NCI-H1417 treated with DMSO at 0.1 percent for 48 hours (cell line): ENCODE data around the gene ABCB1.
"Not testable (repeated sequence)": the region's sequence is repeated elsewhere in the genome, so short reads cannot be mapped to it uniquely, and the experiment has no call there.

ENCODE experiments used
- DNase-seq: peaks from one replicate; lab custom pipeline; 2025; lab: John Stamatoyannopoulos, UW

ABCB1 gene

DNA sequence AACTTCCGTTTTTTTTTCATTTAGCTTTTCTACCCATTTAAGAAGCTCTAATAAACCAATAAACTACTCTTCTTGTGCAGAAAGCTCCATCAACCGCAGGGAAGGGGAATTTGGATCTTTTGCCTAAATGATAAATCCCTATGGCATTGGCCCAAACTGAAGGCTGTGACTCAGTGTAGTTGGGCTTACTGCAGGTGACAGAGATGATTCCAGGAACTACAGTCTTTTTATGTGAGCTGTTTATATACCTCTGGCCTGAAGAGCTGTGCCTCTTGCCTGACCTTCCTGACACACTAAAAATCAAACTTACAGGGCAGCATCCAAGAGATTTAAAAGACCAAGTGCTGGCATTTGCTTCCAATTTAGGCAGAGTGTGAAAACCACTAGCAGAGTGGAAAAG is 25.2 kb downstream of the ABCB1 start:
- DNase-seq: no peak

DNA sequence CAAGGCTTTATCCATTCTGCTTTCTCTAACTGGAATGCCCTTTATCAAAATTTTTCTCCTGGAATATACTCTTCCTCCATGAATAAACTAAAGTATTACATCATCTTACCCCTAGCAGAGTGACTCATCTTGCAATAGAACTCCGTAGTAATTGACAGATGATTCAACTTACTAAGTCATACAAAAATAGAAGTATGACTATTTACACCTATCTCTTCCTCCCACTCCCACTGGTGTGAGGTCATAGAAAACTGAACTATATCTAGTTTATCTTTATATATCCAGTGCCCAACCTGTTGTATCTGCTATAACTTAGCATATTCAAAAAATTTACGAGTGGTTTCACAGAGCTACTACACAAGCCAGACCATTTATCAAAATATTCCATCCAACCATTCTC is 26.1 kb downstream of the ABCB1 start:
- no peak for DNase-seq

DNA sequence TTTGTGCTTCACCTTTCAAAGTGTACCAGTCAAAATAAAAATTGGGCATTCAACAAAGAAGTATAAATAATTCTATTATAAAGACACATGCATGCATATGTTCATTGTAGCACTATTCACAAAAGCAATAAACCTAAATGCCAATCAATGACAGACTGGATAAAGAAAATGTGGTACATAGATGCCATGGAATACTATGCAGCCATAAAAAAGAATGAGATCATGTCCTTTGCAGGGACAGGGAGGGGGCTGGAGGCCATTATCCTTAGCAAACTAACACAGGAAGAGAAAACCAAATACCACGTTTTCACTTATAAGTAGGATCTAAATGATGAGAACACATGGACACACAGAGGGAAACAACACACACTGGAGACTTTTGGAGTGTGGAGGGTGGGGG is 28.2 kb downstream of the ABCB1 start:
- DNase-seq: not testable (repeated sequence)

DNA sequence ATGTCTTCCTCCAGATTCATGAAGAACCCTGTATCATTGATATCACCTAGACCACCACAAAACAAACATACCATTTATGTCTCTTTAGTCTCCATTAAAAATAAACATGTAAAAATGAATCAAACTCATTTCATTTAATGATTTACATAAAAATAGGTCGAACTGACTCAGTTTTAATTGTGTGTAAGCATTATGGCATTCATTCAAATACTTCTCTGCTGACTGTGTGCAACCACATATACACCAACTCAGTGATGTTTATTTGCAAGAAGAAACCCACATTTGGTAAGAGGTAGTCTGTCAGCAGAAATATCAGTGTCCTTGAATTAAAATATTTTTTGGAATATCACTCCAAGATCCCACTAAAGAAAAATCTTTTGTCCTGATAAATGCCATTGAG is 30.5 kb downstream of the ABCB1 start:
- DNase-seq: no peak

DNA sequence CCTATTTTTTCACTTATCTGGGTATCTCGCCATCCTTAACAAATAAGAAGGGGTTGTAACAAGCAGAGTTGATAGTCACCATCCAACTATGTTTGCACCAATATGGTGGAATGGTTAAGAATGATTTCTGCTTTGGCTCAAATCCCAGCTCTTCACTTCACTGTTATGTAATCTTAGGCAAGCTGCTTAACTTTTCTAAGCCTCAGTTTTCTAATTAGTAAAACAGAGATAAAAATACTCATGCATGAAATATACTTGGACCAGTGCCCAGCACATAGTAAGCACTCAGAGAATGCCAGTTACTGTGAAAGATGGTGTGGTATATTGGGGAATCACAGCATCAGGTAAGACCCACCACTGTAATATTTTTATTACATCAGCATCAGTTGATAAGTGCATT is 33.6 kb downstream of the ABCB1 start:
- no peak for DNase-seq

DNA sequence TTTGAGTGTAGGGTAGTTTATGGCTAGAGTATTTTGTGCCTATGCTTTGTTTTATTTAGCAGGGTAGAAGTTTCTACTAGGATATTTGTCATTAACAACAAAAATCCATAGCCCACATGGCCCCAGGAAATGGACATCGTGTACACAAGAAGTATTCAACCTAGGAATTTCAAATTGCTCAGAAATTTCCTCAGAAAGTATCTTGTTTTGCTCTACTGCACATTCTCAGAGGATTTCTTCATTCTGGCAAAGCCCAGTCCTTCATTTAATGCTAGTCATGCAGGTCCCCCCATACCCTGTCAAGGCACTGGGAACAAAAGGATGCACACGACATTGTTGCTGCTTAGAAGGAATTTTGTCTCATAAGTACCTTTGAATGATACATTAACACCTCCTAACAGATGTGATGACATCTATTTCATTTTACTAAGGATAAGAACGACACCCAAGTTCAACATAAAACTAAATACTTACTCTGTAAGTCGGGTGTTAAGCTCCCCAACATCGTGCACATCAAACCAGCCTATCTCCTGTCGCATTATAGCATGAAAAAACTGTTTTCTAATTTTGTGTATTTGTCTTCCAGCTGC is 34.3 kb downstream of the ABCB1 start:
- DNase-seq: no peak

DNA sequence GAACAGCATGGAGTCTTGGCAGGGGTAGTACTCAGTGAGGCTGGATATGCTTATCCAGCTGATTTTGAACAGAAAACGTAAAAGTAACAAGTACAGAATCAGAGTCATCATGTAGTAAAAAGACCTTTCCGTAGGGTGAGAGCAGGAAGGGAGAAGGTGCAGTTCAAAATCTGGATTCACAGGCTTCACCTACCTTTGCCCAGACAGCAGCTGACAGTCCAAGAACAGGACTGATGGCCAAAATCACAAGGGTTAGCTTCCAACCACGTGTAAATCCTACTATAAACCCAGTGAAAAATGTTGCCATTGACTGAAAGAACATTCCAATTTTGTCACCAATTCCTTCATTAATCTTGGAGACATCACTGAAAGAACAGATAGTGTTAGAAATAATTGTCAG is 34.8 kb downstream of the ABCB1 start:
- no peak for DNase-seq

DNA sequence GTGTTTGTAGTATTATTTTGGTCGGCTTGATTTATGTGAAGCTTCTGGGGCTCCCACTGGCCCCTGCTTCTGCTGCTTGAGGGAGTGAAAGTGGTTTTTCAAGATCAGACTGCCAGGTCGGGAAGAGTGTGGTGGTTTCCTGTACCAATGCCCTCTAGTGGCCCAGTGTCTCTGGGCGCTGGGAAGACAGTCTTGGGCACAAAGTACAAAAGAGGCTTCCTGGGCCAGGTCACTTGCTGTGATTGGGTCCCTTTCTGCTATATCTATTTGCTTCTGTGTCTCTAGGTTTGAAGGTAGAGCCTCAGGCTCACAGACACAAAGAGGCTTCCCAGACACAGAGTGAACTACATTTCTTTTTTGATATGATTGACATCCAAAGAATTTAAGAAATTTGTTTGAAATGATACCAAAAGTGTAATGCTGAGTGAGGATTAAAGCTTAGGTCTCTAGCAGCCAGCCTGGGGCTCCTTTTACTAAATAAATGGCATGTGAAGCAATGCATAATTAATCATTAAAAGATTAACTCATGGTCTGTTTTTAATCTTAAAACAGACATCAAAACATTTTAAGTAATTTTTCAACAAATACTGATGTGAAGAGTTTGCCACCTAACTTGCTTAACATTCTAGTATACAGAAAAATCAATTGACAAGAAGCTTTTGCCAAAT is 36.3 kb downstream of the ABCB1 start:
- DNase-seq: no peak

DNA sequence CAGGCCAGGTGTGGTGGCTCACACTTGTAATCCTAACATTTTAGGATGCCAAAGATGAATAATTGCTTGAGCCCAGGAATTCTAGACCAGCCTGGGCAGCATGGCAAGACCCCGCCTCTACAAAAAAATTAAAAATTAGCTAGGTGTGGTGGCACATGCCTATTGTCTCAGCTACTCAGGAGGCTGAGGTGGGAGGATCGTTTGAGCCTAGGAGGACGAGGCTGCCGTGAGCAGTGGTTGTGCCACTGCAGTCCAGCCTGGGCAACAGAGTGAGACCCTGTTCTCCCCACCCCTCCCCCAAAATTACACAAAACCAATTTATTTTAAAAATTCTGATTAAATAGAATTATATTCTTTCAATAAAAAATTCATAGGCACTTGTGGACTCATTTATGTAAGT is 39.0 kb downstream of the ABCB1 start:
- DNase-seq: no peak

DNA sequence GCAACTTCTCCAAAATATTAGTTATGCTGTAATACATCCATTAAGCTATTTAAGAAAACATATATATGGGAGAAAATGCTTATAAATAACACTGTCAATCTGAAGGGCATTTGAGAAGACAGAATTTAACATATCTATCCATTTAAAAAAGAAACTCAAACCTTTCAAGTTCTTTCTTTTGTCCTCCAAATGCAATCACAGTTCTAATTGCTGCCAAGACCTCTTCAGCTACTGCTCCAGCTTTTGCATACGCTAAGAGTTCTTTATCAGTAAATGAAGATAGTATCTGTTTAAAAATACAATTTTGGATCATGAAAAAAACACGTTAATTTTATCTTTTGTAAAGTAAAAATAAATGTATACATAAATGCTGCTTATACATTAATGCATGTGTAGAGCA is 39.6 kb downstream of the ABCB1 start:
- DNase-seq: no peak

DNA sequence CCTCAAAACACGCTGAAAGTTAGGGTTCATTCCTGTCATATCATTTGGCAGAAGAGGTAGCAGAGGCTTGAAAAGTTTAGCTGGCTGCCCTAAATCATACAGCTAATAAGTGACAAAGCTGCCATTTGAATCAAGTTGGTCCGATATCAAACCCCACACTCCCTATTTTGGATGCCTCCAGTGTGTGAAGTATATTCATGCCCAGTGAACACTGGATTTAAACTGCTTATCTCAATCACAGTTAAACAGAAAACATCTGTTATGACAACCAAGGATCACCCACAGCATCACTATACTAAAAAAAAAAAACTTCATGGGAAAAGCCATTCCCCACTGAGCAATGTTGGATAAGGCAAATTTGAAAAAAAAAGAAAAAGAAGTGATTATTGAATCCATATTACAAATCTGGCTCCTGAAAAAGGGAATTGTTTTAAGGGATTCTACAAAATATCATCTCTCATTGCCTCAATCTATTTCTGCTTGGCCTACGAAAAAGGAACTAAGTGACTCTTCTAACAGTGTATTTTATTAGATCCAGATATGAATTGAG is 48.3 kb downstream of the ABCB1 start:
- no peak for DNase-seq

DNA sequence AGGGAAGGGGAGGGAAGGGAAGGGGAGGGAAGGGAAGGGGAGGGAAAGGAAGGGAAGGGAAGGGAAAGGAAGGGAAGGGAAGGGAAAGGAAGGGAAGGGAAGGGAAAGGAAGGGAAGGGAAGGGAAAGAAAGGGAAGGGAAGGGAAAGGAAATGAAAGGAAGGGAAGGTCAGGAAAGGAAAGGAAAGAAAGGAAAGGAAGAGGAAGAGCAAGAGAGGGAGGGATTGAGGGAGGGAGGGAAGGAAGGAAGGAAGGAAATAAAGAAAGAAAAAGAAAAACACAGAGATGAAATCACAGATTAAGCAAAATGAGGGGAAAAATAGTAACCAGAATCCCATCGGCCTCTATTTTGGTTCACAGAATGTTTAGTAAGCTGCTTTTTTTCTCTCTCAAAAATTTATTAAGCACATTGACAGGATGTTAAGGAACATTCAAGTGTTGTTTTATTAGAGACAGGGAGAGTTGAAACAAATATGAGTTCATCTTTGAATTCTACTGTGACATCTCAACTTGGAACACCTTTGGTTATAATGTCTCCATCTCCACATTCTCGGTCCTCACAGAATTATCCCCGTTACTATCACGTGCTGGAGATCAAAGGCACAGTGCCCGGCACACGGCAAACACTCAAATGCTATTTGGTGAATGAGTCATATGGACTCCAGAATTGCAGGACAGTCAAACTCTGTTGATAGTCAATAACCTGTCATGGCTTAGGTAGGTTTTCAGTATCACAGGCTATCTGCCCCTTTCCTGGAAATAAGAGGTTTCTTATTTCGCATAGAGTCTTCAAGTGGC is 52.4 kb downstream of the ABCB1 start:
- no peak for DNase-seq

DNA sequence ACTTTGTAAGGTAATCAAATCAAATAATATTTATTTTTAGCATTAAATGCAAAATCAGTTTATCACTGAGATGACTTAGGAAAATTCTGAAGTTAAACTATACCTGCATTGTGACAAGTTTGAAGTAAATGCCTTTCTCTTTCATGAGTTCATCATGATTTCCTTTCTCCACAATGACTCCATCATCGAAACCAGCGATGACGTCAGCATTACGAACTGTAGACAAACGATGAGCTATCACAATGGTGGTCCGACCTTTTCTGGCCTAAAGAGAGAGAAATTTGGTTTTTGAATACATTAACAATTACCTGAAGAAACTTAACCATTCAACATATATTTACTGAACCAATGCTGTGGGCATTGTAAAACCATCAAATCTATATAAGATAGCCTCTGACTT is 54.9 kb downstream of the ABCB1 start:
- DNase-seq: no peak

DNA sequence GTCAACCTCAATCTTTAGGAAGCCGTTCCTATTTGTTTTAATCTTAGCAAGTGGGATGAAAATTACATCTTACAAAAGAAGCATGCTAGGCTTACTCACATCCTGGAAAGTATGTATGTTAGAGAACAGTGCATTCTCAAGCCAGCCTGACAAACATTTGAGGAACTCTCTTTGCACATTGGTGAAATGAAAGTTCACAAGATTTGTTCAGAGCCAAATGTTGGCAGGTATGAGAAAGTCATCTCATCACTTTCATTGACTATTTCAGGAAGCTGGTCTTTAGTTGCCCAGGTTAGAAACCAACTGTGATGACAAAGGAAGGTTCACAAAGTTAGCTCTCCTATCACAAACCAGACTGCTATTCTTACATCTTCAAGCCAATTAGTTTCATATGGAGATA is 57.1 kb downstream of the ABCB1 start:
- no peak for DNase-seq

DNA sequence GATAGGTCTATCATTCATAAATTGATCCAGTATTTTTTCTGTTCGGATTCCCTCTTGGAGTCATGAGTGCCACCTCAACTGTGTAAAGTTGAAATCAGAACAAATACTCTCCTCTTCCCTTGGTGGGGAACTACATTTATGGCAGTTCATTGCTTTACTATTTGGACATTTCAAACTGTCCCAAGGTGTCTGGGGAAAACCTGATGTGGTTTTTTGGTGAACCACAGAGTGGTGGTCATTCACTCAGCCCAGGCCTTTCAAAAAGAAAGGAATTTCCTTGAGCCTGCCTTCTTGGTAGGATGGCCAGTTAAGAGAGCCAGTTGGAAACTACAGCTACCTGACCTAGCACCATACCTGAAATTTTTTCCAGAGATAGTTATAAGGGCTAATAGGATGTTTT is 59.0 kb downstream of the ABCB1 start:
- DNase-seq: no peak

DNA sequence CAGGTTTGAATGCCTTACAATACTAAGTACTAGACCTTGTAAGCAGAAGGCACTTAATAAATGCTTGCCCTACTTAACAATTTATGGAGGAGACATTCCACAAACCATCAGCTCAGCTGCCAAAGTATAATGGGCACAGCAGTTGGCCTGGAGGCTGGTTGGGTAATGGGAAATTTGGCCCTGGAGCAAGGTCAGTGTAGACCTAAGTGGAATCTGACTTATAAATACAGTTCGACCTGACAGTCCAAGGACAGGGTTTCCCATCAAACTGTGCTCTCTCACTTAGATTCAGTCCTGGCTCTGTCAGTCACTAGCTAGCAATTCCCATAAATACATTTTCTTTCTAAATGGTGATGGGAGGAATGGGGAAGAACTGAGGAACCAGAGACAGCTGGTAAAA is 62.6 kb downstream of the ABCB1 start:
- DNase-seq: no peak

DNA sequence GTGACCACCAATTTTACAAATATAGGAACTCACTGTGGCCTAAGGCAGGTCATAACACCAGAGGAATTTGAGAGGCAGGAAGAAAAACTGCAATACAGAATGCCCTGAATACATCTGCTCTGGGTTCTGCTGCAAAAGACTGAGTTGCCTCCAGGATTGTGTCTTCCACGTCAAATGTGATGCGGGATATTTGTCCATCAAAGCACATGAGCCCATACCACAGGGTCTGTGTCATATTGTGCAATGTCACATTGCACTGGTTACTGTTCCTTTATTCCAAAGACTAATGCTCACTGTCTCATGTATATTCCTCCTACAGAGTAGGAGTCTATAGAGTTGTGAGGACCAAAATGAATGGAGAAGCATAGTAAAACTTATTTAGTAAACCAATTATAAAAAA is 66.6 kb downstream of the ABCB1 start:
- DNase-seq: no peak

DNA sequence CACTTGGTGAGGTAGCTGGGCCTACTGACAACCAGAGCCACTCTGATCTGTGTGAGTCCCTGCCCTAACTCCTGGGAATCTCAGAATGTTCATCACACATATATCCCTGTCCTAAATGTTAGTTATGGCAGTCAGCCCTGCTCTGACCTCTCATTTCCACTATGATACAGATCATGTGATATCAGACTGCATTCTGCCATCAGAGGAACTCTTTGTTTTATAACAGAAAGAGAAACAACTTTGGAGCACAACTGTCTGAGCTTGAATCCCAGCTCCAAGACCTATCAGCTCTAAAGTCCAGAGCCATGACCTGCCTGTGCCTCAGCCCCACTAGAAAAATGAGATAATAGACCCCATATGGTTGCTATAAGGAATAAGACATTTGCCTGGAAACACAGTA is 70.6 kb downstream of the ABCB1 start:
- DNase-seq: no peak

DNA sequence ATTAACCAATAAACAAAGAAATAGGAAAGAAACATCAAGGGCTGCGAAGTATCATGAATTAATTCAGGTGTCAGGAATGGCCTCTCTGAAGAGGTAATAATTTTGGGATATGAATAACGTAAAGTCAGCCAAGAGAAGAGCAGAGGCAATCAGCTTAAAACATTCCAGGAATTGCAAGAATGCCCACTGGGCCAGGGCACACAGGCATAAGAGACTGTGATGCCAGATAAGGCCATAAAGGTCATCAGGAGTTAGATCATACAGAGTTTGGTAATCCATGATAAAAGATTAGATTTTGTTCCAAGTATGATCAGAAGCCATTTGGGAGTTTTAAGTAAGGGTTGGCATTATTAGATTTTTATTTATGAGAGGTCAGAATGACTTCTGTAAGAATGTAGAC is 72.0 kb downstream of the ABCB1 start:
- no peak for DNase-seq

DNA sequence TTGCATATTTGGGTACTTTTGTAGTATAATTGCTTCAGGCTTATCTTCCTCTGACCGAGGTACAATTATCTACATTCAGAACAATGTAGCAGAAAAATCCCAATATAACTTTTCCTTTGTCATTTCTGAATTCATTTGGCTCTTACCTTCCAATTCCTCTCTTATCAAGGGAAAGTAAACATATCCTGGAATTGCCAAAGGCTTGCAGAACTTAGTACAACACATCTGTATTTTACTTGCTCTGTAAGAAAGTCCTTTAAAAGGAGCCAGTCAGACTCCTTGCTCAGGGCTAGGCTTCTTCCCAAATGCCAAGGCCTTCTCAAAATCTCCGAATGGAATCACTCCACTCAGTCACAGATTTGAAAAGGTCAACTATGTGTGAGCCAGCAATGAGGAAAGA is 81.9 kb downstream of the ABCB1 start:
- DNase-seq: no peak

DNA sequence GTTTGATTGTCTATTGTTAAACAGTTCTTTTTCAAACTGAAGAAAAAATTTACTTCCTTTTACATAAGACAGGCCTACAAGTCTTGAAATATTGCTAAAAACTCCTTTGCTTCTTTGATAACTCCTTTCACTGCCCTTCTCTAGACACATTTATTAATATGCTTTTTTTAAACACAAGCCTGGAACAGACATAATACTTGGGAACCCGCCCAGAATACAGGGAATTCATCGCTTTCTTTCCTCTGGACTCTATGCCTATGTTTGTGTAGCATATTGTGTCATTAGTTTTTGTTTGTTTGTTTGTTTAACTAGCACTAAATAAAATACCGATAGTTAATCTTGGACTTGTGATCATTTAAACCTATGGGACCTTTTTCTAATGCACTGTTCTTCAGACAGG is 82.8 kb downstream of the ABCB1 start:
- no peak for DNase-seq

DNA sequence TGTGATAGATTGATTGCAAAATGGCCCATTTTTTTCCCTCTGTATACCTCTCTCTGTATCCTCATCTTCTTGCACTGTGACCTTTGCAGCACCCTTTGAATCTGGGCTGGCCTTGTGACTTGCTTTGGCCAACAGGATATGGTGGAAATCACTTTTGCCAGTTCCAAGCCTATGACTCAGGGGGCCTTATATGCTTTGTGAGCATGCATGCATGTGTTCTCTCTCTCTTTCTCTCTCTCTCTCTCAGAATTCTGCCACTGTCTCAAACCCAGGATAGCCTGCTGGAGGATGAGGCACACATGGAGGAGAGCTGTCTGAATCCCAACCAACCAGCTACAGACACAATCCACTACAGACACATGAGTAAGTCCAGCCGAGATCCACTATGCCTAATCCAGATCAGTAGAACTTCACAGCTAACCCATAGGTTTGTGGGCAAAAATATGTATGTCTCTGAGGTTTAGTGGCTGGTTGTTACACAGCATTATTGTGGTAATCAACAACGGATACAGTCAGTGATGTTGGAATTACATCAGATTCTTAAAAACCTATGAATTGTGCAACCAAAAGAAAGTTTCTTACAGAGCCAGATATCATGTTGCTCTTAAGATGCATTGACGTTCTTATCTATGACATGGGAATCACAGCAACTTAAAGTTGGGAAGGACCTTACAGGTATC is 83.4 kb downstream of the ABCB1 start:
- DNase-seq: no peak
